Measurements from ENCODE around the gene MMP1.

Gene MMP1

DNA sequence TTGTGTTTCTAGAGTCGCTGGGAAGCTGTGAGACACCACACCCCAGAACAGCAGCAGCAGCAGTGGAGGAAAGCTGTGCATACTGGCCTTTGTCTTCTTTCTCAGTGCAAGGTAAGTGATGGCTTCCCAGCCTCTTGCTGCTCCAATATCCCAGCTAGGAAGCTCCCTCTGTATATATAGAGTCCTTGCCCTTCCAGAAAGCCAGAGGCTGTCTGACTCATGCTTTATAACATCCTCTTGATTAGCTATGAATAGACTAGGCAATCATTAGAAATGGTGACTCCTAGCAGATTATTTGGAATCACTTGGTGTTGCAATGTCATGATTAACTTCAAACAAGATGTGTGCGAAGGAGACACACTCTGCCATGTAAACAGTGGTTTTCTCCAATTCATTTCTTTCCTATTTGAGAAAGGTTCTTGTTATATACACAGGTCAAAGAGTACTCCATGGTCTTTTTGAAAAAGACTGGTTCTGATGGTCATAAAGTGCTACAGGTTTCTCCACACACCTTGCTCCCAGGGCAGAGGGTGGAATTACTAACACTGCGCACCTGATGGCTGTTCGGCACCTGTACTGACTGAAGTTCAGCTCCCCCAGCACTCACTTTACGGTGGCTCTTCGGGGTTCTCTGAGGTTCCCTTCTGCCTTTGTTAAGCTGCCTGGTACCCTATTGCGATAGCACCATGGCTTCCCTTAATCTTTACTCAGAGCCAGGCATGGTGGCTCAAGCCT, at the start of gene MMP1:
TSS of gene MMP1 (minus strand) at position 149 of the 735 bp plus-strand sequence. CDS start at position 81, 68 bp downstream.
- DNase-seq (ENCODE audit: low read depth), result no peak

DNA sequence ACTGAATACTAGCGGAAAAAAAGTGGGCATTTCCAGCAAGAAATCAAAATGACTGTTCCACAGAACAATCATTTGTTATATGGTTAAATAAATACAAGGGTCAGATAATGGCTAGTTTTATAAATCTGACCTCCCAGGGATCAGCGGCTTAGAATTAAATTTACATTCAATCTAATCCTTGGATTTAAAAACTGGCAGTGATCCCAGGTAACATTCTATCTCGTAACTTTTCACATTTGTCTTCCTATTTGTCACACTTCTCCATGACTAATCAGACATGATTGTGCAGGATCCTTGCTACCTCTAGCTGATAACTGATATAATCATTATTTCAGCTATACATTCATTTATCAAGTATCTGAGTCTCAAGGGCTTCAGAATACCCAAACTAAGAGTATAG, 48.3 kb upstream of the MMP1 start:
- no peak for DNase-seq (ENCODE audit: low read depth)

DNA sequence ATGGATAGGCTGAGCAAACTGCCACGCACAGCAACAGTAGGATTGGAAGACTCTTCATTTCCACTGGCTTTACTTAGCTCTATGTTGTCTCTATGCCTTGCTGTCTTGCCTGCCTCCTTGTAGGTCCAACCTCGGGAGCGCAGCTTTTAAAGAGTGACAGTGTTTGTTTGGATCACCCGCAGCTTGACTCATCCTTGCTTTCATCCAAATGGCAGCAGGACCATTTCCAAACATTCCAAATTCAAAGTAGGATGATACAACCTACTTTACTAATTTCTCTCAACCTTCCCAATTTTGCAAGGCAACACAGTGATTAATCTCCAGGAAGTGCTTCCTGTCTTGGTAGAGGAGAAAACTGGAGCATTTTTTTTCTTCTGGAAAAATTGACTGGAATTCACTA, 45.5 kb upstream of the MMP1 start, which contains the start of gene MMP3:
TSS of gene MMP3 (minus strand) at position 121 of the 400 bp plus-strand sequence. CDS start at position 58, 63 bp downstream.
- no peak for DNase-seq (ENCODE audit: low read depth)

DNA sequence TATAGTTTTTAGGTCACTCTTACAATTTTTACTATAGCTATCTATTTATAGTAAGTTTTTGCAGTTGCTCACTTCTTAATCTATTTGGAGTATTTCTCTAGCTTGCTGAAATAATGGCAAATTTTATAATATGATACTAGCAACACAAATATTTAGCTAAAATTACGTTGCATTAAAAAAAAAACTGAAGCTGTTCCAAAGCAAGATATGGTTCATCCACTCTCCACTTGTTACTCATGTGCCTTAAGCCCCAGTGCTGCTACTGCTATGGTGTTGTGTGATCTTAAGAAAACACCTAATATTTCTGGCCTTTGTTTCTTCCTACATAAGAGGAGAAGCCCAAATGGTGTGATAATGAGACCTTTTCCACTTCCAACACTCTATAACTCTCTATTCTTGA, 45.0 kb upstream of the MMP1 start:
- DNase-seq (ENCODE audit: low read depth), result no peak

DNA sequence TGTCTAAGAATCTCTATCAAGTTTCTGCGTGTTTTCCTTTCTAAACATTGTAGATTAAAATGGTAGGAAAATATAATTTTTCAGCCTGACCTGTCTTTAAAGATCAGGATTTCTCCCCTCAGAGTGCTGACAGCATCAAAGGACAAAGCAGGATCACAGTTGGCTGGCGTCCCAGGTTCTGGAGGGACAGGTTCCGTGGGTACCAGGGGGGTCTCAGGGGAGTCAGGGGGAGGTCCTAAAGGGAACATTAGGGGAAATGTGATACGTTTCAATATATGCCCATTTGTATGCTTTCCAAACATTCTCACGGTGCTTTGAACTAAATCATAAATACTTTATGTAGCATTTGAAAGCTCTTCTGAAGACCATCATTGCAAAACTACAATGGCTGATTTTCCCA, 42.1 kb upstream of the MMP1 start:
- no peak for DNase-seq (ENCODE audit: low read depth)

DNA sequence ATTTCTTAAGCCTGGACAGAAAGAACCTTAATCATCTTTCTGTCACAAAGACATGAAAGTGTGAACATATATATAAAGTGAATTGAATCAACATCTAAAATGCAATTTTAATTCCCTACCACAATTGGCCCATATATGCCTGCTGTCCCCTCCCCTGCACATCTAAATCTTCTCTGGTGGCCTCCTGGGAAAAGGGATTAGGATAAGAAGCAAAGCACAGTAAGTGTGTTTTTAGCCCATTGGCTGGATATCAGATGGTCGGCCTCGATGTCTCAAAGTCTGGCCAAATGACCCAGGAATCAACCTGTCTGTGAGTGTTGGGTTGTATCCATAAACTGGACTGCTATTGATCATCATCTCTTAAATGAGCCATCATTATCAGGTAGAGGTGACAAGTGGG, 39.7 kb upstream of the MMP1 start:
- DNase-seq (ENCODE audit: low read depth), result no peak

DNA sequence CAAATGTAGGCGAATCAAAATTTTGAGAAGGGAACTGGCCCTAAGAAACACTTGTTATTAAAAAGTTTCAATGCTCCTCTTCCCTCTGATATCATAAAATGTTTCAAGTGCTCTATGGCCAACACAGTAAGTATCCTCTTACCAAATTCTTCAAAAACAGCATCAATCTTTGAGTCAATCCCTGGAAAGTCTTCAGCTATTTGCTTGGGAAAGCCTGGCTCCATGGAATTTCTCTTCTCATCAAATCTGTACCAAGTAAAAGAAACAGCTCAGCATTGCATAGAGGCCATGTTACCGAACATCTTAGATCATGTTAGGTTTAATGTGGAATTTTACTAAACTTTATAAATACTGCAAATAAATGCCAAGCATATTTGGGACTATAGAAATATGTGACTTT, 39.2 kb upstream of the MMP1 start:
- no peak for DNase-seq (ENCODE audit: low read depth)

DNA sequence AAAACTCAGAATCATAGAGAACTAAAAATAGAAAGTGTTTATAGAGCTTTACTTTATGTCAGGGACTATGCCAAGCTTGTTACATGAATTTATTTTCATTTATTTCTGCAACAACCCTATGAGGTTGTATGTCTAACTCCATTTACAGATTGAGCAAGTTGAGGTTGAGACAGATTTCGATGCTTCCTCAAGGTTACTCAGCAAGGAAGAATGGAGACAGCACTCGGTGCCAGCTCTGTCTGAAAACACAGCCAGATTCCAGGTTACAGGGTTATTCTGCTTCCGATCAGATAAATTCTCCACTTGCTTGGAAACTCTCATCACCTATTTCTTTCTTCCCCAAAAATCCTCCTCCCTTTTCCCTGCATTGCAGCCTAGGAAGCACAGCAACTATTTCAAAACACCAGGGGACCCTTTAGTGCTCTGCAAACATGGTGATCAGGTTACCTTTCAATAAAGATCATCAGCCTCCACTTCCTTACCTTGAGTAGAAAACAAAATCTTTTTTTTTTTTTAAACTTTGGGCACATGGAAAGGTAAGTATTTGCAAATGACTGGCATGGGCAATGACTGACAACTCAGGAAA, 38.4 kb upstream of the MMP1 start:
- DNase-seq (ENCODE audit: low read depth), result no peak

DNA sequence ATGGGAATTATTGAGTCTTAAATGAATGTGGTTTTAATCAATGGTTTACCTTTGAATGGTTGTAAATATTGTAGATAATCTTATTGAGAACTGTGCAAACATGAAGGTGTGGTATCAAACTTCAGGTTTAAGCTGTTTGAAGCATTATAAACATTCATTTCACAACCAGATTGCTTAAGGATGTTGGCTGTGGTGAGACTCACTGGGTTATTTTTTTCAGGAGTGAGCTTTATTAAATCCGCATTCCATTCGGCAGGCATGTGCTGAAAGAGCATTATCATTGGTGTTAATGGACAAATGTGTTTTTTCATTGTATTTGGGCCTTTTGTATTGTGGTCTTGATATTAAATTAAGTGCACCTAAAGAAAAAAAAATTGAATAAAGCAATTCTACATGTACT, 35.8 kb upstream of the MMP1 start:
- DNase-seq (ENCODE audit: low read depth), result no peak

DNA sequence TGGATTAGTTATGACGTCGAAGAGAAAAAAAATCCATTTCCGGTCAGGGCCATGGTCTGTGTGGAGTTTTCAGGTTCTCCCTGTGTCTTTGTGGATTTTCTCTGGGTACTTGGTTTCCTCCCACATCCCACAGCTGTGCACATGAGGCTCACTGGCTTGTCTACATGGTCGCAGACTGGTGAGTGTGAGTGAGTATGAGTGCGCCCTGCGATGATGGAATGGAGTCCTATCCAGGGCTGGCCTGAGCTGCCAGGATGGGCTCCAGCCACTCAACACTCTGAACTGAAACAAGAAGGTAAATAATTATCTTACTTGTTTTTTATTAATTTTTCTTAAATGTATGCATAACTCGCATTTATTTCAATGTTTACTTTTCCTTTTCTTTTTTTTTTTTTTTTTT, 34.7 kb upstream of the MMP1 start:
- no peak for DNase-seq (ENCODE audit: low read depth)

DNA sequence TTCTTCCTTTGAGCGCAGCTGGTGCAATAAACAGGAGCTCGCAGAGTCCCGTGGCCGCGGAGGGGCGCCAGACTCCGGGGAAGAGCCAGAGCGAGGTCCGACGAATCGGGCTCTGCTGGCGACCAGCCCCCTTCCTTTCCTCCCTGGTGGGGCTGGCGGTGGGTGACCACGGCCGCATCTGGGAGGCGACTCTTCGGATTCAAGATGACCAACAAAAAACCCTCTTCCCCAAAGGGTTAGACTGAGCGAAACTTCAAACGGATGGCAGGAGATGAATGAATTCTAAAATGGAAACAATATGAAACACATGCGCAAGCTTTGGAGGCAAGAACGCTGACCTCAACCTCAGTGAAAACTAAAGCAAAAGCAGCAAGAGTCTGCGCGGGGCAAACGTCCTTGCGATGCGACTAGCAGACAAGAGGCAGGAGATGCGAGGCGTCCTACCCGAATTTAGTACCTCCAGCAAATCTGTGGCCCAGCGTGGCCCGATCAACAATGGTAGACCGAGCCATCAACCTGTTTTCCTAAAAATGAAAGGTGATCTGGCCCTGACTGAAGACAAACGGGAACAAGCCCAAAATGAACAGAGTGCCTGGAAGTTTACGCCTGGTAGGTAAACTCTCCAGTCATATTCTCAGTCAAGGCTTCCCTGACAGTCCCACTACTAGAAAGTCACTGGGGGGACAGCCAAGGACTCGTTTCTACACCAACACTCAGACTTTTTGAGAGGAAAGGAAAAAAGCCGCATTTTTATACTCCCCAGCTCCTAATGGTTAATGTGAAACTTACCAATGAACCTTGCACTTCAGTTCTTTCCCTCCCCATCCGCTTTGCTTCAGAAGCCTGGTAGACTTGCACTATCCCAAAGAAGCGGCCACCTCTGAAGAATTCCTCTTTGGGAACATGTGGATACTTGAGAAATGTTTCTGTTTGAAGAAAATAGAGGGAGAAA, 33.8 kb upstream of the MMP1 start:
- DNase-seq (ENCODE audit: low read depth), result no peak

DNA sequence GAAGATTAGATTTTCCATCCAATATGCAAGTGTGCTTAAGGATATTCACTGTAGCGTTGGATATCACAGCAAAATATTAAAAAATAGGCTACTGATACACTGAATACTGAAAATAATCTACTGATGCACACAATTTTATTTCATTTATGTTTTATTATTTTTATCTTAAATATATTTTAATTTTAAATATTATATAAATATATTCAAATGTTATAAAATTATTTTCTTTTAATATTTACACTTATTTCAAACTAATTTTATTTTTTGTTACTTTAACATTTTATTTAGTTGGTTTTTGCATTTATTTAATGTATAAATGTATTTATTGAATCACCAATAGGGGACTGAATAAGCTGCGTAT, 33.1 kb upstream of the MMP1 start:
- no peak for DNase-seq (ENCODE audit: low read depth)

DNA sequence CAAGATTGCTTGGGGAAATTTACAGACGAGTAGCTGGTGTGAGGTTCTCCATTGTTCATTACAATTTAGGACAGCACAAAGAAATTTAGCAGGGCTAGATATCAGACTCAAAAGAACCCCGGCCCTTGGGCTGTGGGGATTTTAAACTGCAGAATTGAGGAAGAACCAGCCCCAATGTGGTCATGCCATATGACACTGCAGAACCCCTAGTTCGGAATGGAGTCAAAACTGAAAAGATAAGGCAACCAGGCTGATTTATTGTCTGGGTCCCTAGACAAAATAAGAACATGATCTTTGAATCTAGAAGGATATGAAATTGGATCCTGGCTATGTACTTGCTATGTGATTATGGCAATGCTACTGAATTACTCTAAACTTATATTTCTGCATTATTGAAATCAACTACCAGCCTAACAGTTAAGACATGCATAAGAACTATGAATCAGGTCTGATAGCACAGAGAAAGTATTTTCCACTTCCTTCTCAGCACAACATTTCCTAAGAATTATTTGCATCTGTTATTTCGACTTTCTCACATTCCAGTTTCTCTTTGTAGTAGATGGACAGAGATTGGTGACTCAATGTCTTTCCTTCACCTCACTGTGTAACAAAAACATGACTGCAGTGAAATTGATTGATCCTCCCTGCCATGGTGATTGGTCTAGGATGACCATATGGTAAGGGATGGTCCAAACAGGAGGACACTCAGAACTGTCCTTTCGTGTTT, 32.2 kb upstream of the MMP1 start:
- no peak for DNase-seq (ENCODE audit: low read depth)

DNA sequence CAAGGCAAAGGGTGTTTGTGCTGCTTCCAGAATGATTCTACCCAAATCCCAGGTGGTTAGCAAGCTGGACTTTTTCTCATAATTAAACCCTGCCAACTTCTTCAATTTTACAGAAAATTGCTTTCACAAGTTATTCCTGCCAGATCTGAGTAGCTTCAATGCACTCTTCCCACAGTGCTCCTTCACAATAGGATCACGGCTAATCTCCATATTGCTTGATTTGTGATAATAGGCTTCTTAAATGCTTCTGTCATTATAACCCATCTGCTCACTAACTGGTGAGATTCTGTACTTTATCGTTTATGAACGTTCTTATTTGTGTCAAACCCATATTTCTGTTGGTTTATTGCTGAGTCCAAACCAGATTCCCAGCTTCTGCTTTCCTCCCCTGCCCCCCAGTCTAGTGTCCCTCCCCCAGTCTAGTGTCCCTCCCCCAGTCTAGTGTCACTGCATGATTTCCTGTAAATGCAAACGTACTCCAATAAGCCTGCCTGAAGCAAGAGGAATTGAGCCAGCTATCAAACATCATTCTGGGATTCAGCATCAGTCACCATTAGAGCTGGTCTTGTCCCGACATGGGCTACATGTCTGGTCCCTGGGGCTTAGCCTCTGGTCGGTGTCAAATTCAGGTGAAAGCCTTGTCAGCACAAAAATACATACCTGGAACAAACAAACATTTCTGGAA, 31.5 kb upstream of the MMP1 start:
- DNase-seq (ENCODE audit: low read depth), result no peak

DNA sequence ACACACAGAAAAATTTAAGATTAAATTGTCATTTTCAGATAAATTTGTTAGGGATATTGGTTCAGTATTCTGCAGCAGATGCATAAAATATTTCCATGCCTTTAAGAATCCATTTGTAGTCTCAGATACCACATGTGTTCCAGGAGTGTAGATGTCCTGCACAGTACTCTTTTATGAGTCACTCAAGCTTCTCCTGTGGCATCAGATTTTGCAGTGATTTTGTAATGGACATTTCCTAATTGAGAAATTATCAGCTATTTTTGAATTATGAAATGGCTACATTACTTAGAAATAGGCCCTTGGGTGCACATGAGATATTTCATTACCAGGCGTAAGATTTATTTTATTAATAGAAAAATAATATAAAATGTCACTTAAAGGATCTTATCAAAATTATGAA, 26.6 kb upstream of the MMP1 start:
- no peak for DNase-seq (ENCODE audit: low read depth)

DNA sequence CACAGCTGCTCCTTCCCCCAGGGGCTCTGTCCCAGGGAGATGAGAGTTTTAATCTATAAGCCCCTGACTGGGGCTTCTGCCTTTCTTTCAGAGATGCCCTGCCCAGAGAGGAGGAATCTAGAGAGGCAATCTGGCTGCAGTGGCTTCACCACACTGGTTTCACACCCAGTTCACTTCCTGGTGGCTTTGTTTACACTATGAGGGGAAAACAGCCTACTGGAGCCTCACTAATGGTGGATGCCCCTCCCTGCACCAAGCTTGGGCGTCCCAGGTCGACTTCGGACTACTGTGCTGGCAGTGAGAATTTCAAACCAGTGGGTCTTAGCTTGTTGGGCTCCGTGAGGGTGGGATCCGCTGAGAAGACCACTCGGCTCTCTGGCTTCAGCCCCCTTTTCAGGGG, 21.5 kb upstream of the MMP1 start:
- no peak for DNase-seq (ENCODE audit: low read depth)

DNA sequence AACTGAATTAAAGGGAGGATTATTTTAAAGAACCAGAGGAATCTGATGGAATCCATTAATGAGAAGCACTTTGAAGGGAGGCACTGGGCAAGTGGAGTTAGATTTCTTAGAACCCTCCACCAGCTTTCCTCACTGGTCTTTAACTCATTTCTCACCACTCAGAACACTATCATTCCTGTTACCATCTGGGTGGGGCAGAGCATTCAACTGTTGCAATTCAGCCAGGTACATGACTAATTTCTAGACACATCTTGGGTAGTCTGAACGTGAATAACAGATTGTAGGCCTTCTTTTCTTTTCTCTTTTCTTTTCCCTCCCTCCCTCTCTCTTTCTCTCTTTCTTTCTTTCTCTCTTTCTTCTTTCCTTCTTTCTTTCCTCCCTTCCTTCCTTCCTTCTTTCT, 15.5 kb upstream of the MMP1 start:
- DNase-seq (ENCODE audit: low read depth), result no peak

DNA sequence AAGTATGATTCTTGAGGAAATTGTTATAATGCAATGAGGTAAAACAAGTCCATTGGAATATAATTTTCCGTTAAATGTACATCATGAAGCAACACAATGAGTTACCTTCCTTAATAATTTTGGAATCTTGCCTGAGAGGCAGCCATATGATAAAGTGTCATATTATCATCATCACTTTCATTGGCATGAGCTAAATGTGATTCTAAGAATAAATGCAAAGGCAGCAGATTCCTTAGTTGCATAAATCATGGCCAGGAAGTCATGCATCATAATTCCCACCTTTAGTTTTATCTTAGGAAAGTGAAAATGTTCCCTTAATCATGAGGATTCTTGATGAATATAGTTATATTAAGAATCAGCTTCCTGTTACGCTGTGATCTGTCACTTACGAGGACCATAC, 14.2 kb upstream of the MMP1 start:
- no peak for DNase-seq (ENCODE audit: low read depth)

DNA sequence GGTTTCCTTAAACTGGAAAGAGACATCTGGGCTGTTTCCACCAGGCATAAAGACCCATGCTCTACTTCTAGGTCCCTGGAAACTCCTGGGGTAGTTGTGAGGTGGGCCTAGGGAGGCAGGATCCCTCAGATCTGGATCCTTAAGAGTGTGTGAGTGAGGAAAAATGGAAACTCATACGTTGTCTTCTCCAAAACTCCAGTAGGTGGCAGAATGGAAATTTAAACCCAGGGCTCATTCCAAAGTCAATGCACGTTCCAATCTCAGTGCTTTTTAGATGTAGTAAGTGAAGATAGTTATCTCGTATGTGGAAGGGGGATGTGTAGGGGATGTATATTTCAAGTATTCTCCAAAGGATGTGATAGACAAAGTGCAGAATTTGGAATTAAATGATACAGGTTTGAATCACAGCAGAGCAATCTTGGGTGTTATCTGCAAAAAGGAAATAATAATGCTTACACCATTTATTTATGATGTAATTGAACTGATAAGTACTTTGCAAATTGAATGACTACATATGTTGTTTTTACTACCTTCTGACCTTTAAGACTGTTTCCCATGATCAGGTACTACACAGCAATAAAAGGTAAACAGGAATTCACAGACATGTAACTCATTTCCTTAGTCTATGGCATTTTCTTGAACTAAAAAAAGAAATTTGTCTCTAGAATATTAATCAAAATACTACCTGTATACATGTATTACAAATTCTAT, 13.1 kb upstream of the MMP1 start:
- DNase-seq (ENCODE audit: low read depth), result no peak

DNA sequence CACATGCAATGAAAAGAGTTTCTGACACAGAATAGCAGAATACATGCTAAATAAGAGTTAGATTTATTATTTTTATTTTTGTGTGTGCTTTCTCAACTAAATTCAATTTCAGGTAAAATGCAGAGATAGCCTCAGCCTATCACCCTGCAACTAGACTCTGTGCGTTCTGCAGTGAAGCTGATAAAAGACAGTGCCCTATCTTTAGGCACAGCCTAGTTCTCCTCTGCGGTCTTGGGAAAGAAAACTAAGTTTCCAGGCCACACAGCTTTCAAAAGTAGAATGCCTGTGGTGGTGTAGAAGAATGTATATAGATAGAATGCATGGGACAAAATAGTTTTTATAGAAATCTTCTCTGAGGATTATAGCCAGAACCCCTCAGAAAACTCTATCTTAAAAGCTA, 12.0 kb upstream of the MMP1 start:
- no peak for DNase-seq (ENCODE audit: low read depth)

DNA sequence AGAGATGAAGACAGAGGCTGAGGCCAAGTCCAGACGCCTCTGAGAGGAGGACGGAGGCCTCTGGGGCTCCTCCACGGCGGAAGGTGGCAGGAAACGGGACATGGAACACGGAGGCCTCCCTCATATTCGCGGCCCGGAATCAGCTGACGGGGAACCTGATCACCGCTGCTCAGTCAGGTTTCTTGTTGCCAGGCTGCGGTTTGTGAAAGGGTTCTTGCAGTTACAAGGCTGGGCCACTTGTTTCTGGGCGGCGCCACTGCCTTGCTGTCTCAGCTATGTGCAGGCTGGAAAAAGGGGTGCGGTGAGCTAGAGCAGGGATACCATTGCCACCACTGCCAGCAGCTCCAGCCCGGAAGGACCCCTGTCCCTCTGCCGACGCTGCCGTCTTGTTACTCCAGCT, 10.0 kb upstream of the MMP1 start:
- no peak for DNase-seq (ENCODE audit: low read depth)

Measured in stimulated activated CD8-positive, alpha-beta memory T cell treated with anti-CD3 and anti-CD28 coated beads, Interleukin-15, amount 100 ng/mL, for 24 hours (primary cell).